Inflammatory macrophage treated with lipopolysaccharide for 1 hour (primary cell): Measurements from ENCODE around the gene P2RX7.

Experiments used
- DNase-seq, 2 donors: peaks; one replicate each; pipeline ENCODE4 v3.0.0-alpha.2; 2020 to 2022

P2RX7 gene

GRCh38 chr12:121236776-121237175 is 104.1 kb downstream of the P2RX7 start:
- DNase-seq: no peak

- no peak for DNase-seq
Measured at GRCh38 chr12:121237415-121237814, 104.7 kb downstream of the P2RX7 start.
